CMK (cell line): Measurements from ENCODE around the gene YLPM1.

Experiments
- DNase-seq: peaks from one replicate; pipeline ENCODE4 v3.0.0-alpha.2; 2010; ENCODE audit warnings: low read depth

YLPM1 gene

GRCh38 chr14:74840603-74841030 lies 77.5 kb downstream of the YLPM1 start:
- no peak for DNase-seq

GRCh38 chr14:74841230-74842207 lies 78.4 kb downstream of the YLPM1 start:
- DNase-seq = no peak

GRCh38 chr14:74843653-74844052 lies 80.5 kb downstream of the YLPM1 start:
- DNase-seq = no peak

GRCh38 chr14:74846168-74846567 lies 83.1 kb downstream of the YLPM1 start:
- no peak for DNase-seq

DNA sequence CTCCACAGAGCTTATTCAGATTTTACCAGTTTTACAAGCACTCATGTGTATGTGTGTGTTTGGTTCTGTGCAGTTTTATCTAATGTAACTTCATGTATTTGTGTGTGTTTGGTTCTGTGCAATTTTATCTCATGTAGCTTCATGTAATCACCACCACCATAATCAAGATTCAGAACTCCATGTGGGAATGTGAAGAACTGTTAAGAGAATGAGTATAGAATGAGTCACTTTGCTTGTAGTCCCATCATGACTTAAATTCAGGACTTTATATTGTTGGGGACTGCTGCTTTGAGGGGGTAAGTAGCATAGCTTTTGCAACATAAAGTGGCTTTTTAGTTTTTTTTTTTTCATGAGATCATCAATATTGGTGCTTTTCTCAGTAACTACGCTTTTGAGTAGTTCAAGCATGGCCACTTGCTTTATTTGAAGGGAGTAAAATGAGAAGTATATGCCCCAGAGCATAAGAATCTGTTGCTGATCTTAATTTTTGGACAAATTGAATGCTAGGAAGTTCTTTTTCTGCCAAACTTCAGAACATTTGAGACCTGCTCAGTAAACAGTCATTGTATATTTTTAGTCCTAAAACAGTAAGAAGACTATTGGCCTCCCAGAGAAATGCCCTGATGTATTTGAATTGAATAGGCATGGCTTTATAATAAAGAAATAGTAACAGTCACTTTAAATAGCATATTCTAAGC lies 84.0 kb downstream of the YLPM1 start:
- DNase-seq = no peak

DNA sequence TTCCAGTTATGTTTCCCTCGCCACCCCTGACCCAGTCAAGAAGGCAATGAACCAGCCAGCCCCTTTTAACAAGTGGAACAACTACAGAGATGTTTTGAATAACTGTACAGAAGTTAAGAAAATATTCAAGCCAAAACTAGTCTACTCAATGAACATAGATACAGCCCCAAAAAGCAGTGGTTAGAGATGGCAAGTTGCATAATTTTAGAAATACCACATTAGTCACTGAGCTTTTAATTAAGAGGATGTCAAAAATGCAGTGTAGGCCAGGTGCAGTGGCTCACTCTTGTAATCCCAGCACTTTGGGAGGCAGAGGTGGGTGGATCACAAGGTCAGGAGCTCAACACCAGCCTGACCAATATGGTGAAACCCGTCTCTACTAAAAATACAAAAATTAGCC lies 85.7 kb downstream of the YLPM1 start:
- DNase-seq = no peak

- DNase-seq = no peak
Measured at GRCh38 chr14:74852922-74853530, 89.9 kb downstream of the YLPM1 start.

DNA sequence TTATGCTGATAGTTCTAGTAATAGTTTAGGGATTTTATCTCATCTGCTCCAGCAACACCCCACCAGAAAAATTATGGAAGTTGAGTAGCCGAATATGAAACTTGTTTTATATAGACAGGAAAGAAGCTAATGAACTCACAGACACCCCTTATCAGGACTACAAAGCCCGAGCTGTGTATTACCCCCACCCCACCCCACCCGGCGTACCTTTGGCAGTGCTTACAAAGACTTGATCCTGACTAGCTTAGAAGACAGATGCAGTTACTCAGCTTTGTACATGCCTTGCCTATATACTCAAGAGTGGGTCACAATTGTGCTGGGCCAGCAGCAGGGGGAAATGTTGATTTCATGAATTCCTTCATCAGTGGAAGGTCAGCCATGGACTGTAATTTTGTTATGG lies 90.5 kb downstream of the YLPM1 start:
- DNase-seq = no peak

- no peak for DNase-seq
Measured at GRCh38 chr14:74855021-74855420, 91.9 kb downstream of the YLPM1 start.

DNA sequence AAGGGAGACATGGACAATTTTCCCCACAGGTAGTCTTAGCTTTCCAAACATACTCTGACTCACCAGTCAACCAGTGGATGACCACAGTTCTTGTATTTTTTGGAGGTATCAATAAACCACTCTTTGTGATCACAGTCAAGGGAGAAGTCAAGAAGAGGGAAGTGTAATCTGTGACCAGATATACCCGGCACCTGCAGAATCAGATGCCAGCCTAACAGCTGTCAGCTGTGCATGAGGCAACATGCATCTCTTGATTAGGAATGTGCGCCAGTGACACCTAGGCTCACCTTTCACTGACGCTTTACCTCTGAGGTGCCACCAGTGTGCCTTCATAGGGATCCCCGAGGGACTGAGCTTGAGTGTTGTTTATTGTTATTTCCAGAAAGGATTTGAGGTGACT lies 92.8 kb downstream of the YLPM1 start:
- no peak for DNase-seq

DNA sequence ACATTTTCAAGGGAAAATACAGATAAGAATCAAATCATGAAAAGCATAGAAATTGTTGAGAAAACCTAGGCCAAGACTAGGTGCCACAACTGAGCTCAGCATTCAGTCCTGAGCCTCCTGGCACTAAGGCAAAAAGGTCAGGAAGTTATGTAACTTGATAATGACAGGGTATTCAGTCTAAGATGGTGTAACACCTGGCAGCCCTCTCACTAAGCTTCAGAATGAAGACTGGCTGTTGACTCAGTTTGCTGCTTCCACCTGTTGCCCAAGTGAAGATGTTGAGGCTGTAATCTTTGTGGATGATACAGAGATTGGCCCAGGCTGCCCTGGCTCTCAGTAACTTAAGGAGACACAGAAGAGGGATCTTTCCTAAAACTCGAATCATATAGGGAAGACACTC lies 93.2 kb downstream of the YLPM1 start:
- DNase-seq = no peak

- DNase-seq = no peak
Measured at GRCh38 chr14:74858022-74858421, 94.9 kb downstream of the YLPM1 start.

DNA sequence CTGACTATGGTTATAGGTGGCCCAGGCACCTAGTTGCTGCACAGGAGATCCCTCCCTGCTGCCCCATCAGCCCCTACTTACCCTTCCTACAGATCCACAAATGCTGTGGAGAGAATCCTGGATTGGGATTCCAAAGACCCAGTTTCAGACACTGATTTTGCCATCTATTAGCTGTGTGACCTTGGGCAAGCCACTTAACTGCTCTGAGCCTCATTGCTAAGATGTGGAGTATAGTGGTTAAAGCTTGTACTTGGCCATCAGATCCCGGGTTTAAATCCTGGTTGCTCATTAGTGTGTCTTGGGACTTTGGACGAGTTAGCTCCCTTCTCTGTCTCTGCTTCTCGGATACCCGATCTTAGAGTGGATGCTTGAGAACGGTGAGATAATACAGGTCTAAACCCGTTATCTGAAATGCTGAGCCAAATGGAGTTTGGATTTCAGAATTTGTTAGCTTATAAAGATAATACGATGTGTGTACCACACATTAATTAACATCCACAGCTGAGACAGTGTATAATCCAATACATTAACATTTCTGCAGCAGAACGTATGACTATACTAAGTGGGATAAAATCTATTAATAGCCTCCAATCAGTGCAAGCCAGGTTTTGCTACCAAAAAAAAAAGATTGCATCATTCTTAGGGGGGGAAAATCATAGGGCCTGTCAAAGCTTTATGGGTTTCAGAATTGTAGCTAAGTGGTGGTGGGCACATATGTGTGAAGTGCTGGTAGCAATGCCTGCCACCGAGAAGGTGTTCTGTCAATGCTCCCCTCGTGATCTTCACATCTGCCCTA lies 96.8 kb downstream of the YLPM1 start:
- DNase-seq = no peak

- DNase-seq = peak; percentile 52
Measured at GRCh38 chr14:74860899-74861733, 98.0 kb downstream of the YLPM1 start.

- no peak for DNase-seq
Measured at GRCh38 chr14:74861734-74862090, 98.6 kb downstream of the YLPM1 start.

GRCh38 chr14:74863274-74863673 lies 100.2 kb downstream of the YLPM1 start:
- peak; percentile 49 for DNase-seq

DNA sequence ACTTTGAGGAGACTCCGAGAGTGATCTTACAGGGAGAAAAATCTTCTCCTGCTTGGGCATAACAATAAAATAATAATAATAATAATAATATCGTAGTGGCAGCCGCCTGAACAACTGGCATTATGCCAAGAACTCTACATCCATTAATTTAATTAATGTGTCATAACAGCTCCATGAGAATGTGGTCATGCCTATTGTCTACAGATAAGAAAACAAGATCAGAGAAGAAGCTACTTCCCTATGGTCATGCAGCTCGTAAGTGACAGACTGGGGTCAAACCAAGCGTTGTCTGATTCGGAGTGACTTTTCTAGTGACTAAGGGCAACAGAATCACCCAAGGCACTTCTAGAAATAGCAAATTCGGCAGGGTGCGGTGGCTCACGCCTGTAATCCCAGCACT lies 101.1 kb downstream of the YLPM1 start:
- no peak for DNase-seq

- DNase-seq = no peak
Measured at GRCh38 chr14:74865156-74865555, 102.0 kb downstream of the YLPM1 start.

GRCh38 chr14:74866708-74867389 lies 103.7 kb downstream of the YLPM1 start:
- DNase-seq = no peak

DNA sequence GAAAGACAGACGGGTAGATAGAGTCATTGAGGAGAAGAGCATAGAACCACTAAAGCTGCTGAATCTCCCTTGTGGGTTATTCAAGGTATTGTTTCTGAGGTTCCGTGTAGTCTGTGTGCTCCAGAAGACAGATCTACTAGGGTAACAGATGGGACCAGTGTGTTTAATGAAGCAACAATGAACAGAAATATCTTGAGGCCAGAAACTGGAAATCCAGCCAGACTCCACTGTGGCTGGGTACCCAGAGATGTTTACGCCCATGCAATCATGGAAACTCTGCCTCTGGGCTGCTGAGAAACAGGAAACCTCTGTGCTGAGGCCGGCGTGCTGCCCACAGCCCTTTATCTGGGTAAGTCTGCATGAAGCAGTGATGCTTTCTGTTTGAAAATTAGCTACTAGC lies 104.6 kb downstream of the YLPM1 start:
- DNase-seq = no peak

- DNase-seq = no peak
Measured at GRCh38 chr14:74868739-74869138, 105.6 kb downstream of the YLPM1 start.
